Small intestine (tissue), 7 donors: ENCODE results near the gene GADD45A. TPM values are rescaled to one million over a fixed set of nuclear protein-coding genes. Genes with fewer than 3 reads are reported as not detected.
A peak's percentile ranks its signal among the peaks of the same experiment; 100 is the strongest.
"Not testable (repeated sequence)": the region's sequence is repeated elsewhere in the genome, so short reads cannot be mapped to it uniquely, and the experiment has no call there.

Source experiments
- DNase-seq, 2 donors: peaks; one replicate each; pipeline versions ENCODE4 v3.0.0 to v3.0.0-alpha.2; 2013
- FAIRE-seq: peaks from 2 replicates; lab custom pipeline; 2012; peaks lifted over from hg19 to GRCh38; lab: Jason Lieb, UNC
- H3K27ac ChIP-seq, 3 donors: one replicate each; pipeline ENCODE4 v1.5.1; 2013; ENCODE audit warnings: low read length in 2 of 3, mild to moderate bottlenecking in 2 of 3, control low read depth in 1 of 3, inconsistent platforms in 1 of 3, low read depth in 1 of 3, moderate library complexity in 1 of 3
- H3K27me3 ChIP-seq, 3 donors: one replicate each; pipeline ENCODE4 v1.6.1; 2013; ENCODE audit warnings: low read length in 3 of 3, inconsistent platforms in 1 of 3; ENCODE audit not compliant: control insufficient read depth in 3 of 3, insufficient read depth in 3 of 3
- H3K36me3 ChIP-seq, 3 donors: one replicate each; pipeline ENCODE4 v1.6.1; 2013; ENCODE audit warnings: low read length in 3 of 3, inconsistent platforms in 1 of 3, low read depth in 1 of 3, mild to moderate bottlenecking in 1 of 3, moderate library complexity in 1 of 3; ENCODE audit not compliant: control insufficient read depth in 3 of 3, insufficient read depth in 2 of 3
- H3K4me1 ChIP-seq, 3 donors: one replicate each; pipeline ENCODE4 v1.6.1; 2013; ENCODE audit warnings: low read length in 2 of 3, inconsistent platforms in 1 of 3, low read depth in 1 of 3, mild to moderate bottlenecking in 1 of 3, moderate library complexity in 1 of 3; ENCODE audit not compliant: control insufficient read depth in 3 of 3, insufficient read depth in 2 of 3
- H3K4me3 ChIP-seq, 3 donors: one replicate each; pipeline ENCODE4 v1.5.1; 2013; ENCODE audit warnings: low read length in 3 of 3, control low read depth in 1 of 3, inconsistent platforms in 1 of 3, low read depth in 1 of 3, mild to moderate bottlenecking in 1 of 3, moderate library complexity in 1 of 3
- H3K9me3 ChIP-seq, 2 donors: one replicate each; pipeline ENCODE4 v1.6.1; 2013; ENCODE audit warnings: low read depth in 1 of 2, low read length in 1 of 2; ENCODE audit not compliant: control insufficient read depth in 2 of 2, insufficient read depth in 1 of 2
- WGBS, 3 donors: extraction: QIAGEN DNeasy Blood & Tissue Kit; methylation state at CpG; one replicate each; pipeline ENCODE4 v1.1.7; 2013; 5-methylcytosine and 5-hydroxymethylcytosine counted together
- polyA plus RNA-seq, 4 donors: library from polyadenylated mRNA; stranded (reverse) in 3 of 4; unstranded in 1 of 4; fragments of 200-250 nt in 3 of 4; fragments of 120-200 nt in 1 of 4; gene quantifications; one replicate each; pipeline versions ENCODE4 v1.2.1 to v1.2.3, GENCODE V29; 2013
- donor health status: healthy with polysubstance abuse.
- donor health status: control.
- donor health status: control.
- donor health status: Bipolar disorder and iron deficiency.
- donor health status: healthy.

Gene GADD45A
- polyA plus RNA-seq, 4 donors, result 31.2 to 76.3 (median 50.9) TPM

GRCh38 chr1:67730312-67730711 is 45.3 kb downstream of the GADD45A start:
- 91 to 95% (median 92%) methylated on average over 9 of the region's 9 CpGs for WGBS, 3 donors
- H3K27ac ChIP-seq, DNase-seq, FAIRE-seq, H3K27me3 ChIP-seq, H3K4me3 ChIP-seq, H3K9me3 ChIP-seq: not testable (repeated sequence)
- peaks cover 6 to 15% (median 12%) of the 10 kb centered on the region in 3 donors for H3K4me1 ChIP-seq
- peaks cover 0 to 21% (median 4%) of the 10 kb centered on the region in 3 donors for H3K36me3 ChIP-seq

- no peak overlapping the region for H3K4me3 ChIP-seq
- H3K36me3 ChIP-seq, result peaks cover 0 to 24% (median 4%) of the 10 kb centered on the region in 3 donors
- H3K27me3 ChIP-seq, result no peaks in the 10 kb centered on the region
- no peak overlapping the region for H3K27ac ChIP-seq
- WGBS, 3 donors, result 74 to 92% (median 86%) methylated on average over 2 of the region's 2 CpGs
- peaks cover 11 to 15% (median 13%) of the 10 kb centered on the region in 3 donors for H3K4me1 ChIP-seq
- no peaks in the 10 kb centered on the region for H3K9me3 ChIP-seq
- FAIRE-seq (no peak), DNase-seq (no peak)
Measured at GRCh38 chr1:67731322-67731721, 46.3 kb downstream of the GADD45A start.

GRCh38 chr1:67732750-67733151 is 47.8 kb downstream of the GADD45A start:
- H3K4me1 ChIP-seq, result peaks cover 12 to 22% (median 19%) of the 10 kb centered on the region in 3 donors
- peak overlapping the region in 1 of 3 donors; percentile 50 for H3K27ac ChIP-seq
- peaks cover 0 to 28% (median 4%) of the 10 kb centered on the region in 3 donors for H3K36me3 ChIP-seq
- 30 to 45% (median 37%) methylated on average over 6 of the region's 6 CpGs for WGBS, 3 donors
- H3K27me3 ChIP-seq, result no peaks in the 10 kb centered on the region
- no peak for FAIRE-seq
- no peak overlapping the region for H3K4me3 ChIP-seq
- DNase-seq, result peak in 1 of 2 donors; percentile 55
- no peaks in the 10 kb centered on the region for H3K9me3 ChIP-seq

- DNase-seq (no peak), FAIRE-seq (no peak)
- 44 to 57% (median 51%) methylated on average over 4 of the region's 4 CpGs for WGBS, 3 donors
- H3K9me3 ChIP-seq, result no peaks in the 10 kb centered on the region
- peaks cover 19 to 24% (median 22%) of the 10 kb centered on the region in 3 donors for H3K4me1 ChIP-seq
- peaks cover 0 to 33% (median 0%) of the 10 kb centered on the region in 3 donors for H3K36me3 ChIP-seq
- no peak overlapping the region for H3K4me3 ChIP-seq
- no peaks in the 10 kb centered on the region for H3K27me3 ChIP-seq
- peak overlapping the region in 2 of 3 donors; percentile 24 to 55 for H3K27ac ChIP-seq
Measured at GRCh38 chr1:67733681-67734322, 48.8 kb downstream of the GADD45A start.

GRCh38 chr1:67734323-67734690 is 49.3 kb downstream of the GADD45A start:
- peaks cover 19 to 24% (median 22%) of the 10 kb centered on the region in 3 donors for H3K4me1 ChIP-seq
- FAIRE-seq (no peak), DNase-seq (no peak)
- H3K27me3 ChIP-seq, result no peaks in the 10 kb centered on the region
- 82 to 83% (median 82%) methylated on average over 3 of the region's 3 CpGs for WGBS, 3 donors
- peaks cover 0 to 30% (median 0%) of the 10 kb centered on the region in 3 donors for H3K36me3 ChIP-seq
- no peaks in the 10 kb centered on the region for H3K9me3 ChIP-seq
- H3K4me3 ChIP-seq, result no peak overlapping the region
- peak overlapping the region in 1 of 3 donors; percentile 55 for H3K27ac ChIP-seq

- no peak for FAIRE-seq
- Histone ChIP-seq H3K4me1 (peaks cover 21 to 24% (median 22%) of the 10 kb centered on the region in 3 donors), H3K27me3 (no peaks in the 10 kb centered on the region), H3K36me3 (peaks cover 0 to 30% (median 0%) of the 10 kb centered on the region in 3 donors), H3K27ac (peak overlapping the region in 1 of 3 donors; percentile 75), H3K4me3 (no peak overlapping the region), H3K9me3 (no peaks in the 10 kb centered on the region)
- 62 to 74% (median 71%) methylated on average over 3 of the region's 3 CpGs for WGBS, 3 donors
- no peak for DNase-seq
Measured at GRCh38 chr1:67735206-67735605, 50.2 kb downstream of the GADD45A start.

GRCh38 chr1:67735806-67736627 is 51.0 kb downstream of the GADD45A start:
- H3K4me1 ChIP-seq, result peaks cover 22 to 25% (median 24%) of the 10 kb centered on the region in 3 donors
- no peaks in the 10 kb centered on the region for H3K27me3 ChIP-seq
- WGBS, 3 donors, result 8 to 13% (median 9%) methylated on average over 11 of the region's 11 CpGs
- H3K27ac ChIP-seq, result peak overlapping the region; percentile 17 to 95 (median 72)
- no peak for FAIRE-seq
- H3K4me3 ChIP-seq, result no peak overlapping the region
- no peaks in the 10 kb centered on the region for H3K9me3 ChIP-seq
- H3K36me3 ChIP-seq, result peaks cover 0 to 30% (median 0%) of the 10 kb centered on the region in 3 donors
- peak in 1 of 2 donors; percentile 82 for DNase-seq

- H3K4me3 ChIP-seq, result no peak overlapping the region
- H3K27ac ChIP-seq, result peak overlapping the region; percentile 17 to 95 (median 72)
- no peak for FAIRE-seq
- DNase-seq, result no peak
- peaks cover 0 to 30% (median 0%) of the 10 kb centered on the region in 3 donors for H3K36me3 ChIP-seq
- peaks cover 24 to 31% (median 27%) of the 10 kb centered on the region in 3 donors for H3K4me1 ChIP-seq
- H3K27me3 ChIP-seq, result no peaks in the 10 kb centered on the region
- WGBS, 3 donors, result 77 to 86% (median 82%) methylated on average over 3 of the region's 3 CpGs
- no peaks in the 10 kb centered on the region for H3K9me3 ChIP-seq
Measured at GRCh38 chr1:67736750-67737149, 51.7 kb downstream of the GADD45A start.
